HG03460 (cell line): Measurements from ENCODE around the gene ATP8B4.

Source experiments
- ATAC-seq: cut with Tn5 transposase; IDR thresholded peaks from one replicate; pipeline ENCODE4 v1.9.1; 2021; ENCODE audit not compliant: unreplicated experiment

The ATP8B4 gene

GRCh38 chr15:49865925-49866757, 252.9 kb downstream of the ATP8B4 start:
- ATAC-seq, result no peak

- ATAC-seq, result no peak
These were observed 254.8 kb downstream of the ATP8B4 start for GRCh38 chr15:49864251-49864650.

- no peak for ATAC-seq
These were observed 255.4 kb downstream of the ATP8B4 start for GRCh38 chr15:49863431-49864224.

GRCh38 chr15:49860101-49860500, 258.9 kb downstream of the ATP8B4 start:
- ATAC-seq, result no peak

GRCh38 chr15:49857496-49858475, 261.2 kb downstream of the ATP8B4 start:
- ATAC-seq, result no peak

GRCh38 chr15:49855917-49856637, 263.0 kb downstream of the ATP8B4 start:
- no peak for ATAC-seq

GRCh38 chr15:49852756-49853155, 266.3 kb downstream of the ATP8B4 start:
- no peak for ATAC-seq

- no peak for ATAC-seq
These were observed 270.2 kb downstream of the ATP8B4 start for GRCh38 chr15:49848807-49849206.

GRCh38 chr15:49848282-49848724, 270.7 kb downstream of the ATP8B4 start:
- no peak for ATAC-seq

GRCh38 chr15:49847423-49848281, 271.4 kb downstream of the ATP8B4 start:
- no peak for ATAC-seq

GRCh38 chr15:49844390-49844789, 274.6 kb downstream of the ATP8B4 start:
- ATAC-seq, result no peak

- no peak for ATAC-seq
These were observed 275.3 kb downstream of the ATP8B4 start for GRCh38 chr15:49843725-49844124.

GRCh38 chr15:49842031-49842730, 276.9 kb downstream of the ATP8B4 start:
- no peak for ATAC-seq

GRCh38 chr15:49832511-49832910, 286.5 kb downstream of the ATP8B4 start:
- no peak for ATAC-seq

- ATAC-seq, result no peak
These were observed 287.6 kb downstream of the ATP8B4 start for GRCh38 chr15:49831206-49831965.

GRCh38 chr15:49830391-49830790, 288.6 kb downstream of the ATP8B4 start:
- no peak for ATAC-seq

GRCh38 chr15:49827311-49827710, 291.7 kb downstream of the ATP8B4 start:
- no peak for ATAC-seq

- no peak for ATAC-seq
These were observed 292.3 kb downstream of the ATP8B4 start for GRCh38 chr15:49826640-49827234.
